AG09309 (cell line): Measurements from ENCODE around the gene PHC3.
A peak's percentile ranks its signal among the peaks of the same experiment; 100 is the strongest.
"Not testable (repeated sequence)": the region's sequence is repeated elsewhere in the genome, so short reads cannot be mapped to it uniquely, and the experiment has no call there.

Source experiments
- DNase-seq: peaks from one replicate; pipeline ENCODE4 v3.0.0-alpha.2; 2010; ENCODE audit warnings: low read depth
- H3K4me3 ChIP-seq: 2 replicates; pipeline ENCODE4 v1.5.1; 2011; ENCODE audit warnings: mild to moderate bottlenecking, low read depth, low read length, moderate library complexity; ENCODE audit not compliant: control insufficient read depth
- CTCF ChIP-seq: IDR thresholded peaks from 2 replicates; pipeline ENCODE4 v1.5.1; 2011; ENCODE audit warnings: mild to moderate bottlenecking, low read depth, low read length, inconsistent platforms; ENCODE audit not compliant: insufficient read depth, control insufficient read depth; ENCODE audit errors: missing control alignments

The PHC3 gene

GRCh38 chr3:170221924-170222646, 40.6 kb upstream of the PHC3 start, which contains the start of gene PRKCI:
PRKCI (plus strand) TSS chr3:170222424; CDS start chr3:170222670, 246 bp downstream.
- H3K4me3 ChIP-seq: peak within 1 kb of the TSS; percentile 83
- no peak for TF ChIP-seq CTCF

DNA sequence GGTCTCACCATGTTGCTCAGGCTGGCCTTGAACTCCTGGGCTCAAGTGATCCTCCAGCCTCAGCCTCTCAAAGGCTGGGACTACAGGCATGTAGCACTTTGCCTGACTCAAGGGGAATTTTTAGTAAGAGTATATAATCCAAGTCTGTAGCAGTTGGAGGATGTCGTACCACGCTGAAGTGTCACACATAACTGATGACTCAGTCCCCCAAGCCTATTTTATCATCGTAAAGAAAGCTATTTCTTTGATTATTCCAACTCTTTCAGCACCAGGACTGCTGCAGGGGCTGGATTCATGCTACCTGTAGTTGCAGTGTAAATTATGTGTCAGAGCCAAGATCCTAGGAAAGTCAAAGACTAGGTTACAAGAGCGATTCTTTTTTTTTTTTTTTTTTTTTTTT, 39.3 kb upstream of the PHC3 start:
- no peak for TF ChIP-seq CTCF
- no peak for DNase-seq
- no peak overlapping the region for H3K4me3 ChIP-seq

More at GRCh38 chr3:170221924-170222646, 40.6 kb upstream of the PHC3 start, which contains the start of gene PRKCI:
- DNase-seq: peak; percentile 90

DNA sequence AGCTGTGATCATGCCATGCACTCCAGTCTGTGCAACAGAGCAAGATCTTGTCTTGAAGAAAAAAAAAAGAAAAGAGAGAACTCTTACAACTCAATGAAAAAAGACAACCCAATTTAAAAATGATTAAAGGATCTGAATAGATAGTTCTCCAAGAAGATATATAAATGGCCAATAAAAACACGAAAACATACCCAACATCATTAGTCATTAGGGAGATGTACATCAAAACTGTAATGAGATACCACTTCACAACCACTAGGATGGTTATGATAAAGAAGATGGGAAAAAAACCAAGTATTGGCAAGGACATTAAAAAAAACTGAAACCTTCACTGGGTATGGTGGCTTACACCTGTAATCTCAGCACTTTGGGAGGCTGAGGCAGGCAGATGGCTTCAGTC, 38.3 kb upstream of the PHC3 start:
- TF ChIP-seq CTCF: no peak
- H3K4me3 ChIP-seq: no peak overlapping the region
- no peak for DNase-seq

GRCh38 chr3:170211668-170212067, 30.1 kb upstream of the PHC3 start:
- H3K4me3 ChIP-seq: no peak overlapping the region
- no peak for DNase-seq
- TF ChIP-seq CTCF: no peak

- DNase-seq: no peak
- no peak overlapping the region for H3K4me3 ChIP-seq
- no peak for TF ChIP-seq CTCF
These were observed 26.2 kb upstream of the PHC3 start for GRCh38 chr3:170207717-170208116.

DNA sequence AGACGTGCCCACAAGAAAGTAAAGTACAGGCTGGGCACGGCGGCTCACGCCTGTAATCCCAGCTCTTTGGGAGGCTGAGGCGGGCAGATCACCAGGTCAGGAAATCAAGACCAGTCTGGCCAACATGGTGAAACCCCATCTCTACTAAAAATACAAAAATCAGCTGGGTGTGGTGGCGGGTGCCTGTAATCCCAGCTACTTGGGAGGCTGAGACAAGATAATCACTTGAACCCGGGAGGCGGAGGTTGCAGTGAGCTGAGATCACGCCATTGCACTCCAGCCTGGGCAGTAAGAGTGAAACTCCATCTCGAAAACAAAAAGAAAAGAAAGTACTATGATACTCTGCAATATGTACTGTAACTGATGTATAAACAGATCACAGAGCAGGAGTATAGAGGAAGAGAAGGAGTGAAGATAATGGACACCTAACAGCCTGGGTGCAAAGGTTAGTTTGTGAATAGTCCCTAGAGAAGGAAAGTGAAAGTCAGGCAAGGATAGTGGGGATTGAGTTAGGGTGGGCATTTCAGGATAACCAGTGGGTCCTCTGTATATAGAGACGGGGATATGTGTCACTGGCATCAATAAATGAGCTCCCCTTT, 24.7 kb upstream of the PHC3 start:
- not testable (repeated sequence) for H3K4me3 ChIP-seq, DNase-seq

GRCh38 chr3:170205302-170205701, 23.8 kb upstream of the PHC3 start:
- TF ChIP-seq CTCF: no peak
- no peak overlapping the region for H3K4me3 ChIP-seq
- DNase-seq: peak; percentile 44
